ACC112 (cell line): ENCODE results near the gene SYNJ1.
"Not testable (repeated sequence)": the region's sequence is repeated elsewhere in the genome, so short reads cannot be mapped to it uniquely, and the experiment has no call there.

Source experiments
- H2AFZ ChIP-seq: fragments of 200-600 bp; sonication (generic); one replicate; pipeline ENCODE4 v1.6.0; 2017; ENCODE audit warnings: antibody characterized with exemption, low read length; ENCODE audit not compliant: unreplicated experiment
- H3K27ac ChIP-seq: fragments of 200-600 bp; sonication (generic); 2 replicates; pipeline ENCODE4 v1.5.1; 2014; ENCODE audit warnings: low read depth, mild to moderate bottlenecking, antibody characterized with exemption, low read length, moderate library complexity
- H3K27me3 ChIP-seq: fragments of 200-600 bp; sonication (generic); 2 replicates; pipeline ENCODE4 v1.6.1; 2014; ENCODE audit warnings: mild to moderate bottlenecking, antibody characterized with exemption, low read length, moderate library complexity, mixed read lengths; ENCODE audit not compliant: insufficient read depth
- H3K36me3 ChIP-seq: fragments of 200-600 bp; sonication (generic); 2 replicates; pipeline ENCODE4 v1.6.1; 2016; ENCODE audit warnings: mild to moderate bottlenecking, antibody characterized with exemption, low read length, moderate library complexity, mixed read lengths; ENCODE audit not compliant: insufficient read depth
- H3K4me1 ChIP-seq: fragments of 200-600 bp; sonication (generic); one replicate; pipeline ENCODE4 v1.6.1; 2016; ENCODE audit warnings: low read length, mixed read lengths; ENCODE audit not compliant: insufficient read depth, unreplicated experiment, control insufficient read depth
- H3K4me3 ChIP-seq: fragments of 200-600 bp; sonication (generic); 2 replicates; pipeline ENCODE4 v1.5.1; 2014; ENCODE audit warnings: mild to moderate bottlenecking, low read depth, low read length
- H3K79me2 ChIP-seq: fragments of 200-600 bp; sonication (generic); one replicate; pipeline ENCODE4 v1.6.0; 2016; ENCODE audit warnings: low read length; ENCODE audit not compliant: control insufficient read depth, unreplicated experiment, insufficient read depth

The SYNJ1 gene

DNA sequence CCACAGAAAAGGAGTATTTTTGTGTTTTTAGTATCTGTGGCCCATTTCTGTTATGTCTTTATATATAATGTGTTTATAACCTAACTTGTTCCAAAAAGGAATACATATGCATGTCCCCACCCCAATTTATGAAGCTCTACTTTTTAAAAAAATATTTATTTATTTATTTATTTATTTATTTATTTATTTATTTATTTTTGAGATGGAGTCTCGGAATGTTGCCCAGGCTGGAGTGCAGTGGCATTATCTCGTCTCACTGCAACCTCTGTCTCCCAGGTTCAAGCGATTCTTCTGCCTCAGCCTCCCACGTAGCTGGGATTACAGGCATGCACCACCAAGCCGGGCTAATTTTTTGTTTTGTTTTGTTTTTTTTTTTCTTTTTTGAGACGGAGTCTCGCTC is 32.3 kb downstream of the SYNJ1 start:
- H3K27ac ChIP-seq, H3K79me2 ChIP-seq, H3K27me3 ChIP-seq, H3K4me1 ChIP-seq, H3K36me3 ChIP-seq, H3K4me3 ChIP-seq, H2AFZ ChIP-seq: not testable (repeated sequence)

DNA sequence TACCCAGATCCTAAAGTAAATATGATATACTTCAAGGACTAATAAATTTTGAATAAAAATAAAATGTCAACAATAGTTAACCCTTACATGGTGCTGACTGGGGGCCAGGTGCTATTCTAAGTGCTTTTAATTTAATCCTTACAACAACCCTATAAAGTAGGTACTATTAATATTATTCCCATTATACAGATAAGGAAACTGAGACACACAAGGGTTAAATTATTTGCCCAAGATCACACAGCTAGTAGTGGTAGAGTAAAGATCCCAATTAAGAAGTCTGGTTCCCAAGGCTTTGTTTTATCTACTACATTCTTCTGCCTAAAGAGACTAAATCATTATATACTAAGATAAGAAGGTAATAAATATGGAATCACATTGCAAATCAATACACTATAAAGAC is 34.2 kb downstream of the SYNJ1 start:
- Histone ChIP-seq H3K36me3 (no peaks in the 10 kb centered on the region; the same call in 1 of the 2 replicates), H3K4me3 (no peak overlapping the region), H3K27ac (no peak overlapping the region), H2AFZ (no peak overlapping the region), H3K27me3 (no peaks in the 10 kb centered on the region), H3K4me1 (no peaks in the 10 kb centered on the region), H3K79me2 (no peaks in the 10 kb centered on the region)

DNA sequence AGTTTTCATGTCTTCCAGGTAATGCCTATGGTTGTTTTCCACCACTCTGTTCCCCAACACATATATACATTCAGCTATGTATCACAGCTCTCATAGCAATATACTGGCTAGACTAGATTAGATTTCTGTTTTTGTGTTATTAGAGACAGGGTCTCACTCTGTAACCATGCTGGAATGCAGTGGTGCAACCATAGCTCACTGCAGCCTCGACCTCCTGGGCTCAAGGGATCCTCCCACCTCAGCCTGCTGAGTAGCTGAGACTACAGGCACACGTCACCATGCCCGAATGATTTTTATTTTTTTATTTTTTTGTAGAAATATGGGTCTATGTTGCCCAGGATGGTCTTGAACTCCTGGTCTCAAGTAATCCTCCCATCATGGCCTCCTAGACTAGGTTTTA is 37.7 kb downstream of the SYNJ1 start:
- Histone ChIP-seq H3K4me1 (no peaks in the 10 kb centered on the region), H3K79me2 (no peaks in the 10 kb centered on the region), H3K4me3 (no peak overlapping the region), H3K27me3 (no peaks in the 10 kb centered on the region), H3K27ac (no peak overlapping the region), H3K36me3 (peaks cover 2% of the 10 kb centered on the region; the same call in 1 of the 2 replicates), H2AFZ (no peak overlapping the region)

DNA sequence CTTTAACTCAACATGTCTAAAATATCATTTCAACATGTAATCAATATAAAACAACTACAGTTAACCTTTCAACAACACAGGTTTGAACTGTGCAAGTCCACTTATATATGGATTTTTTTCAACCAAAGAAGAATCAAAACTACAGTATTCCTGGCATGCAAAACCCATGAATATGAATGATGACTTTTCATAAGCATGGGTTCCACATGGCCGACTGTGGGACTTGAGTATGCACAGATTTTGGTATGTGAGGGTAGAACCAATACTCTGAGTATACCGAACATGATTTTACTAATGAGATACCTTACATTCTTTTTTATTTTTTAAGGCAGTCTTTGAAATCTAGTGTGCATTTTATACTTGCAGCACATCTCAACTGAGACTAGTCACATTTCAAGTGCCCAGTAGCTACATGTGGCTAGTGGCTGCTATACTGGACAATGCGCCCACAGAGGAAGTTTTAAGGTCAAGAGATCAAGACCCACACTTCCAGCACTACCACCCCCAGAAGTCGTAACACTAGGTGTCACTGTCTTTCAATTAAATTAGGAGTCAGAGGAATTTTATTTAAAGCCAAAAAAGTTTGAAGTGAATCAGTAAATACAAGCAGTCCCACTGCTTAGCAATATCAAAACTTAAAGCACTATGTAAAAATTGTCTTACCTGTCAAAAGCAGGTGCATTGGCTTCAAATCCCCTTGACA is 40.0 kb downstream of the SYNJ1 start:
- H3K27ac ChIP-seq: no peak overlapping the region
- H3K4me3 ChIP-seq: no peak overlapping the region
- 0 out of 2 replicates have a peak, but pooled peaks cover 2% of the 10 kb centered on the region for H3K36me3 ChIP-seq
- H3K79me2 ChIP-seq: no peaks in the 10 kb centered on the region
- H2AFZ ChIP-seq: no peak overlapping the region
- H3K27me3 ChIP-seq: no peaks in the 10 kb centered on the region
- no peaks in the 10 kb centered on the region for H3K4me1 ChIP-seq

DNA sequence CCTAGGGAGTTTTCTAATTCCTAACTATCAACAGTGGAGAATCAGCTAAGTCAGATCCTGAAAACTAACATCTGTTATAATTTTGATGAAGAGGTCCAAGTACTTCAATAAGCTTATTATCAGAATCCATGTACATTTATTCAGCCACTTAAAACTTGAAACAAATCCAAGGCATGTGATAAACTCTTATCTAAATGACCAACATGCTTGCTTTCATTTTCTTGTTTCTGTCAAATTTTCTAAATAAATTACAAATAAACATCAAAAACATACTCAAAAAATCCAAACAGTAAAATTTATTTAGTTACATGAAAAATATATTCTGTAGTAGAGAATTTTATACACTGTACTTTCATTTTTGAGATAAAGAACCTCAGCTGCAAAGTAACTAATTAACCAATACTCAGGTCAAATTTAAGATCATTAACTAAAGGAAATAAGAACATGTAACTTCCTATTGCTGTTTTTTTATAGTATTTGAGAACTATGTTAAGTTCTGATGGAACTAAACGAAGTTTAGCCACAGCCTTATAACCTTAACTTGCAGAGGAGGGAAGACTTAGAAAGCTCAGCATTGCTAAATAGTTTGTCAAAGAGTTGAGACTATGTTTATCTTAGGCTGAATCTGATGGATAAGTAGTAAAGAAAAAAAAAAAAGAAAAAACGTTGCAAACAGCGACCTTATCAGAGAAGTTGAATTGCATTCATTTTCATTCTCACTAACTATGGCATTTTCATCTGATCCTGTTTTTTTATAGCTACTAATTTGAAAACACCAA is 44.9 kb downstream of the SYNJ1 start:
- Histone ChIP-seq H3K27me3 (no peaks in the 10 kb centered on the region), H3K4me1 (no peaks in the 10 kb centered on the region), H3K79me2 (no peaks in the 10 kb centered on the region), H3K27ac (no peak overlapping the region), H3K36me3 (0 out of 2 replicates have a peak, but pooled peaks cover 2% of the 10 kb centered on the region), H3K4me3 (peak overlapping the region; percentile 30; the same call in 1 of the 2 replicates), H2AFZ (no peak overlapping the region)

DNA sequence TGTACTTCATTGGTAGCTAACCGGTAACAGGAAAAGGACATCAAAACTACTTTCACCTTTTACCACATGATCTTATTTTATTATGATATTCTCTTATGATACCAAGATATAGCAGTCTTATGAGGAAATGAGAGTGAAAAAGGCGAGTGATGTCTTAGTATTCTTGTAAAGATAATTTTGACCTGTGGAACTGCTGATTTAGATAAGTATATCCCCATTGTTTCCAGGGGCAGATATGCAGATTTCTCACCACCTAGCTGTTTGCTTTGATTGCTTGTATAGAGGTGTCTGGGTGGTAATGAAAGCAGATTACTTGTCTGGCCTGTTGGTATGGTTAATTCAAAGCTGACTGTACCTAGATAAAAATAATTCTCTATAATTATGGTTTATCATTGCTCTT is 53.1 kb downstream of the SYNJ1 start:
- Histone ChIP-seq H2AFZ (no peak overlapping the region), H3K36me3 (no peaks in the 10 kb centered on the region), H3K27ac (no peak overlapping the region), H3K79me2 (no peaks in the 10 kb centered on the region), H3K4me1 (no peaks in the 10 kb centered on the region), H3K4me3 (no peak overlapping the region), H3K27me3 (no peaks in the 10 kb centered on the region)

DNA sequence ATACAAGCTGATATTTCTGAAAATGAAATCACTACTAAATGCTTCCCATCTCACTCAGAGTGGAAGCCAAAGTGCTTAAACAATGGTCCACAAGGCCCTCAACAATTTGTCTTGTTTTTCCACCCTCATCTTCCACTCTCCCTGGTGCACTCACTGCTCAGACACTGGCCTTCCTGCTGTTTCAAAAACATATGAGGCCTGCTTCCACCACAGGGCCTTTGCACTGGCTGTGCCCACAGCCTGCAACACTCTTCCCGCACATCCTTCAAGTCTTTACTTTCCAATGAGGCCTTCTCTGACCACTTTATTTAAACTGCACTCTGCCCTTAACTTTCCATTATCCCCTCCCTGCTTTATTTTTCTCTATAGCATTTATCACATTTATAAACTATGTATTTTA is 53.8 kb downstream of the SYNJ1 start:
- Histone ChIP-seq H3K4me1 (no peaks in the 10 kb centered on the region), H3K4me3 (no peak overlapping the region), H2AFZ (no peak overlapping the region), H3K79me2 (no peaks in the 10 kb centered on the region), H3K27ac (no peak overlapping the region), H3K36me3 (no peaks in the 10 kb centered on the region), H3K27me3 (no peaks in the 10 kb centered on the region)

DNA sequence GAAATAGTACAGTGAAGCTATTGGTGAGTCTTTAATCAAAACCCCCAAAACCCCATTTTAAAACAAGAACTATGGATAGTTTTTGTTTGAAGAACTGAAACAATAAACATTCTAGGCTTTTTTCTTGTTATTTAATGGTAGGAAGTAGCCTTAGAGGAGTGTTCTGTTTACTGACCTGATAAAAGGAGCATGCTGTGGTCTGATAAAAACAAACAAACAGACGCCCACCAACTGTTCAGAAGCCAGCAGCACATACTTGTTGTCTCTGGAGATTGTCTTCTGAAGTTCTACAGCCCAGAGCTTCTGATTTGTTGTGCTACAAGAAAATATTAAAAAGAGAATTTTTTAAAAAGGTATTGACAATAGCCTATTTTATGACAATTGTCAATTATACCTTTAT is 61.6 kb downstream of the SYNJ1 start:
- Histone ChIP-seq H3K27ac (no peak overlapping the region), H2AFZ (no peak overlapping the region), H3K4me3 (no peak overlapping the region), H3K79me2 (no peaks in the 10 kb centered on the region), H3K4me1 (no peaks in the 10 kb centered on the region), H3K36me3 (peaks cover 28% of the 10 kb centered on the region), H3K27me3 (no peaks in the 10 kb centered on the region)

DNA sequence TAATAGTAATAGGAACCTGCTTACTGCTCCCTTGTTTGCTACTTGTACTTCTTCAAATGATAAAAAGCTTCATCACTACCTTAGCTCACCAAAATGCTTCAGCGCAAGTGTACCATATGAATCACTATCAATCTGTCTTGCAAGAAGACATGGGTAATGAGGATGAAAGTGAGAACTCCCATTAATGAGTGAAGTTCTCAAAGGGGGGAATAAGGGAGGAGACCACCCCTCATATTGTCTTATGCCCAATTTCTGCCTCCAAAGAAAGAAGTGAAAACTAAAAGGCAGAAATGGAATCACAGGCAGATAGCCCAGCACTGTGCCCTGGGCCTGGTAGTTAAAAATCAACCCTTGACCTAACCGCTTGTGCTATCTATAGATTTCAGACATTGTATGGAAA is 63.7 kb downstream of the SYNJ1 start:
- not testable (repeated sequence) for H3K27ac ChIP-seq, H3K4me3 ChIP-seq, H3K4me1 ChIP-seq, H2AFZ ChIP-seq, H3K27me3 ChIP-seq, H3K79me2 ChIP-seq
- H3K36me3 ChIP-seq: peaks cover 28% of the 10 kb centered on the region

DNA sequence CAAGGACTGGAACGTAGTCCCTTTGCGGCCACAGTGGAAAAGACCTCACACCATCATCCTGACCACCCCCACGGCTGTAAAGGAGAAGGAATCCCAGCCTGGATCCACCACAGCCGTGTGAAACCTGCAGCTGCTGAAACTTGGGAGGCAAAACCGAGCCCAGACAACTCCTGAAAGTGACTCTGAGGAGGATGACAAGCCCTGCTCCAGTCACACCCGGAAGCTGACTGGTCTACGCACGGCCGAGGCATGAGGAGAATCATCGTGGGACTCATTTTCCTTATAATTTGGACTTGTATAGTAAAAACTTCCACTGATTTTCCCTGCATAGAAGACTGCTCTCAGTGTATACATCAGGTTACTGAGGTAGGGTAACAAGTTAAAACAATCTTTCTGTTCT is 65.8 kb downstream of the SYNJ1 start:
- not testable (repeated sequence) for H3K27me3 ChIP-seq, H3K79me2 ChIP-seq, H3K4me1 ChIP-seq, H3K4me3 ChIP-seq, H2AFZ ChIP-seq, H3K27ac ChIP-seq
- H3K36me3 ChIP-seq: peaks cover 31% of the 10 kb centered on the region
